ENCODE results near the gene WNT16. TPM values are rescaled to one million over a fixed set of nuclear protein-coding genes. Genes with fewer than 3 reads are reported as not detected.

Gene WNT16
- total RNA-seq, 1 donor from 2014 or later: 0.05 TPM

DNA sequence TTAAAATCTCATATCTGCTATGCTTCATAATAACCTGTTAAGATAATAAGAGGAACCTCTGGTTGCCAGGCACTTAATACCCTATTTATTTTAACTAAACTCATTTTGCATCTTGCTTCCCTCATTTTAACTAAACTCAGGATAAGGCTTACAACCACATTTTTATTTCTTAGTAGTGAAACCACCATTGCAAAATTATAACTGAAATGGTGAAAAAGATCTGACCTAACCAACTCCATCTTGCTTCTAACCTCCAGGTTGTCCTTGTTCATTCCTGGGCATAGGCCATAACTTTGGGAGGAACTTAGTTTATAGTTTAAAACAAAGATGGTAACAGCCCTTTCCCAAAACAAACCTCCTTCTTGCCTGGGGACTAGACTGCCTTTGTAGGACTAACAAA is 61.3 kb downstream of the WNT16 start:
- no peak for DNase-seq (ENCODE audit: low read depth)

DNA sequence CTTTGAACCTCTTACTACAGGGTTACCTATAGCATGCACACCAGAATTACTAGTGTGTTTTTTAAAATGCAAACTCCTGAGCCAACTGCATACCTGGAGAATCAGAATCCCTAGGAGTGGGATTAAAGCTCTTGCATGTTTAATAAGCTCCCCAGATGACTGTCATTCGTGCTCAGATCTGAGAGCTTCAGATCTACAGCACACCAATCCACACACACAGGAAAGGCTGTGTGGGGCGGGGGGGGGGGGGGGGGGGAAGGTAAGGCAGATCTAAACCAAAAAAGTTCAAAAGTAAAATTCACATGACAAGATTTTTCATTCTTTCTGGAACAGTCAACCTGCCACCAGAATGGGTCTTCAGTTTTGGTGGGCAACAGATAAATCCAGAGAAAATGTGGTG is 61.8 kb downstream of the WNT16 start:
- no peak for DNase-seq (ENCODE audit: low read depth)

Other genes starting within 250 kb of the WNT16 start
- 111 and 166 TPM in 2 replicates for gene FAM3C, start 67.3 kb downstream of the WNT16 start, total RNA-seq

Measured in myocyte (in vitro differentiated cells).